Liver (tissue), 3 donors: ENCODE data around the gene CD34.

Source experiments
- CTCF ChIP-seq: fragments of 150-350 bp; IDR thresholded peaks from 2 replicates; pipeline ENCODE4 v1.5.1; 2017; ENCODE audit warnings: improper control_type of control experiment, low read depth, low read length; ENCODE audit not compliant: missing input control
- FOXA1 ChIP-seq: IDR thresholded peaks from 2 replicates; pipeline ENCODE4 v1.6.1; 2016; ENCODE audit warnings: antibody characterized with exemption
- HNF4G ChIP-seq: IDR thresholded peaks from 2 replicates; pipeline ENCODE4 v1.6.1; 2016; ENCODE audit warnings: antibody characterized with exemption
- REST ChIP-seq: IDR thresholded peaks from 2 replicates; pipeline ENCODE4 v1.6.1; 2016; ENCODE audit warnings: antibody characterized with exemption, mild to moderate bottlenecking
- SP1 ChIP-seq: IDR thresholded peaks from 2 replicates; pipeline ENCODE4 v1.6.1; 2018; ENCODE audit warnings: antibody characterized with exemption, mild to moderate bottlenecking
- TAF1 ChIP-seq: conservative IDR thresholded peaks from 2 replicates; pipeline ENCODE4 v1.6.1; 2016; ENCODE audit warnings: antibody characterized with exemption, mild to moderate bottlenecking
- donor health status: healthy.
- donor health status: healthy.

- no peak for TF ChIP-seq CTCF
- no peak for TF ChIP-seq TAF1
- TF ChIP-seq REST, result no peak
- TF ChIP-seq FOXA1, result no peak
- TF ChIP-seq HNF4G, result no peak
- no peak for TF ChIP-seq SP1
Measured at GRCh38 chr1:207853372-207853757, 57.6 kb downstream of the CD34 start.
